CD4-positive, alpha-beta T cell treated with Interleukin-21 for 1 hour (primary cell): ENCODE results near the gene UPK2.

Experiments used
- DNase-seq: peaks from one replicate; pipeline ENCODE4 v3.0.0-alpha.2; 2020

Gene UPK2

GRCh38 chr11:118918128-118918685, 37.9 kb upstream of the UPK2 start:
- peak; percentile 74 for DNase-seq

- no peak for DNase-seq
These were observed 37.3 kb upstream of the UPK2 start for GRCh38 chr11:118918686-118919280.

DNA sequence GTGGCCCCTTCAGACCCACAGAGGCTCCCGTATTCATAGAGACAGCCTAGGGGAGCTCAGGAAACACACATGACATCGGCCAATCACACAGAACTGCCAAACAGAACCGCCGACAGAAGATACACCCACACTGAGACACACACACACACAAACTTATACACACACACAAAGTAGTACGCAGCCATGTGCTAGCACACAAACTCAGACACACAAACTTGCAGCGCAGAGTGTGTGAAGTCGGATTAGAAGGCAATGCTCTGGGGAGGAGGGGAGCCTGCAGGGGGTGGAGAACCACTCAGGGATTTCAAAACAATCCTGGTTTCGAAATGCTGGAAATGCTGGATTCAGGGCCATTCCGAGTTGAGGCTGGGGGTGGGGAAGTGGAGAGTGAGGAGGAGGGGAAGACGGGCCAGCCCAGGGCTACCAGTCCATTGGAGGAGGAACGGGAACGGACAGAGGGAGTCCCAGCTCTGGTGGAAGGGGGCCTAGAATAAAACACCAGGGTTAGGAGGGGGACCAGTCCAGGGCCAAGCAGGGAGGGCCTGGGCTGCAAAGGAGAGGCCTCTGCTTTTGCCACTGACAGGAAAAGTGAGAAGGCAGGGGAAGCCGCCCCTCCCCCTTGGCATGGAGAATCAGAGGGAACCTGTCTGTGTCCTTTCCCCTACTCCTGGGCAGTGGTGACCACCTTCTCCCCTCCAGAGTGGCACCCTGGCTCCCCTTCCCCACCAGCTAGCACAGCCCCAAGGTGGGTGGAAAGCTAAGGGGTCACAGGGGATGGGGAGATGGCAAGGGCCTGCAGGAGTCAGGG, 34.8 kb upstream of the UPK2 start:
- no peak for DNase-seq

DNA sequence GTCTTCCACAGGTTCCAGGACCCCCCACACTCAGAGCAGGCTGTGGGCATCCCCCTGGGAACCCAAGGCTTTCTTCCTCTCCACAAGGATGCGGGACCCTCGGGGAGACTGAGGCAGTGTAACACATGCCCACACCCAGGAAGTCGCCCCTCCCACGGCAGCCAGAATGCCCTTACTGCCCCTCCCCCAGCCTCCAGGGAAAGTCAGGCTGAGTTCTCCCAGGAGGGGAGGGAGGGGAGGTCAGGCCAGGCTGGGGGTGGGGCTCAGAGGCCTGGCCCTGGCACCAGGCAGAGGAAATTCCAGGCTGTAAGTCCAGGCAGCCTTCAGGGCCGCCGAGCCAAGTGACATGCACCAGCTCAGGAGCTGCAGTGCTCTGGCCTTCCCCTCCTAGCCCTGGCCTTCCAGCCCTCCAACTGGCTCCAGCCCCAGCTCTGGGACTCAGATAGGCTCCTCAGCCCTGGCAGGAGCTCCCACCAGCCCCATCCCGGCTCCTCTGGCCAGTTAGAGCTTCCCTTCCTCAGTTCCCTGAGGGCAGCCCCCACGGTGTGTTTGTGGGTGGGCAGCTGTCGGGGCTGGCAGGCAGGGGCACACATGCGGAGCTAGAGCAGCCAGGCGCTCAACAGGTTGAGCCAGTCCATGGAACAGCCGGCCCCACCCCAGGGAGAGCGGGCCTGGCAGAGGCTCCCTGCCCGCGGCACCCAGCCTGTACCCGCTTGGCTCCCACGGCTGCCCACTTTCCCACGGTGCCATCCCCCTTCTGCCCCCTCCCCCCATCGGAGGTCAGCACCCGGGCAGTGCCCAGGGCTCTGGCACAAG, 34.0 kb upstream of the UPK2 start:
- DNase-seq = no peak

DNA sequence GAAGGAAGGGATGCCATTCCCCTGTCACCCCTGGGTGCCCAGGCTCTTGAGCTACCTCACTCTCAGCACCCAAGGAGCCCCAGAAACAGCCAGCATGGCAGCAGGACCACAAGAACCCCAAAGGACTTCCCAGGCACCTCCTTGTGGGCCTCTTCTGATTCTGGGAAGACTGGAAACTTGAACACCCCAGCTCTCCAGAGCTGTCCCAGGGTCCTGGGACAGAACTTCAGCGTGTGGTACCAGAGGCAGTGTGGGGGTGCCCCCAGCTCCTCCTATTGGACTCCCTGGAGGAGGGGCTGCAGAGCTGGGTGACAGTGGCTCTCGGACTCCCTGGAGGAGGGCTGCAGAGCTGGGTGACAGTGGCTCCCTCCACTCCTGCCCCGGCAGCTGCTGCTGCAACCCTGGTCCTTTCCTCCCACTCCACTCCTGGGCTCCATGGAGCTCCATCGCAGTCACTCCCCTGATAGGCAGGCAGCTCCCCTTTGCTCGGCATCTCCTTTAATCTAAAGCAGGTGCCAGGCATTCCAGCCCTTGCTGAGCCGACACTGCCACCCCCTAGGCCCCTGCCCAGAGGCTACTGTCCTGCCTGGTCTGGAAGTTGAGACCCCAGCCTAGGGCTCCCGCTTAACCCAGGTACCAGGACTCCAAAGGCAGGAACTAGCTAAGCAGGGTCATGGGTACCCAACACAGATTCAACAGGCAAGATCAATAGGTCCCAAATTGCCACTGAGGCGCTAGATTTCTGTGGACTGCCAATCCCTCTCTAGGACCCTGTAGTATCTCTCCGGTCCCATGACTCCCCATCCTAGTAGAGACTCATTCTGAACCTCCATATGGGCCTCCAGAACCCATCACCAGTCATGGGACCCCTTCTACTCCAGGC, 33.1 kb upstream of the UPK2 start:
- no peak for DNase-seq

DNA sequence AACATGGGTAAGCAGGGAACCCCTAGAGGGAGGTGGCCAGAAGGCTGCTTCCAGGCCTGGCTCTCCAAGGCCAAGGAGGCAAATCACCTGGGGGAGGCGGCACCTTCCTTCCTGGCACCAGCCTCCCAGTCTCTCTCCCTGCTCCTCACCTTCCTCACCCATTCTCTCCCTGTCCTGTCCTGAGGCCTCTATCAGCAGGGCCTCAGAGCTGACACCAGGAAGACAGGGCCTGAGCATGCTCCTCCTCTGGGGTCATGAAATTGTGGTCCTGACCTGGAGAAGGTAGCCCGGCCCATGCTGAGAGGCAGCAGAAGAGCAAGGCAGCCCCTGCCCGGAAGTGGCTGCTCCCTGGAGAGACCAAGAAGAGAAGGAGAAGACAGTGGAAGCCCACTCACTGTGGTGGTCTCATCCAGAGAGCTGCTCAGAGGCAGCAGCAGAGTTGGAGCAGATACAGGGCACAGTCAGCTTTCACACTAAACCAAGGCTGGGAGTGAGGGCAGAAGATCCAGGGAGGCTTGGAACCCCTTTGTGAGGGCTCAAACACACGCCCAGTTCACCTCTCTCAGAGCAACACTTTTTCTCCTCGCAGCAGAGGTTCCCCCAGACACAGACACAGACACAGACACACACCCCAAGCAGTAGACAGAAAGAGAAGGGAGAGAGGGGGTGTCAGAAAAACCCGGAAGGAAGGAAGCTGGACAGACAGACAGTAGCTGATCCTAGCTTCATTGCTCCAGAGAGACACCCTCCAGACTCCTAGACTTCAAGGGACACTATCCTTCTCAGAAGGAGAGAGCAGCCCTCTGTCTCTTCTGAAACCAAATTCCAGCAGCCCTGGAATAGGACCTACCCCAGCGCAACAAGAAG, 32.1 kb upstream of the UPK2 start:
- DNase-seq = peak; percentile 63

DNA sequence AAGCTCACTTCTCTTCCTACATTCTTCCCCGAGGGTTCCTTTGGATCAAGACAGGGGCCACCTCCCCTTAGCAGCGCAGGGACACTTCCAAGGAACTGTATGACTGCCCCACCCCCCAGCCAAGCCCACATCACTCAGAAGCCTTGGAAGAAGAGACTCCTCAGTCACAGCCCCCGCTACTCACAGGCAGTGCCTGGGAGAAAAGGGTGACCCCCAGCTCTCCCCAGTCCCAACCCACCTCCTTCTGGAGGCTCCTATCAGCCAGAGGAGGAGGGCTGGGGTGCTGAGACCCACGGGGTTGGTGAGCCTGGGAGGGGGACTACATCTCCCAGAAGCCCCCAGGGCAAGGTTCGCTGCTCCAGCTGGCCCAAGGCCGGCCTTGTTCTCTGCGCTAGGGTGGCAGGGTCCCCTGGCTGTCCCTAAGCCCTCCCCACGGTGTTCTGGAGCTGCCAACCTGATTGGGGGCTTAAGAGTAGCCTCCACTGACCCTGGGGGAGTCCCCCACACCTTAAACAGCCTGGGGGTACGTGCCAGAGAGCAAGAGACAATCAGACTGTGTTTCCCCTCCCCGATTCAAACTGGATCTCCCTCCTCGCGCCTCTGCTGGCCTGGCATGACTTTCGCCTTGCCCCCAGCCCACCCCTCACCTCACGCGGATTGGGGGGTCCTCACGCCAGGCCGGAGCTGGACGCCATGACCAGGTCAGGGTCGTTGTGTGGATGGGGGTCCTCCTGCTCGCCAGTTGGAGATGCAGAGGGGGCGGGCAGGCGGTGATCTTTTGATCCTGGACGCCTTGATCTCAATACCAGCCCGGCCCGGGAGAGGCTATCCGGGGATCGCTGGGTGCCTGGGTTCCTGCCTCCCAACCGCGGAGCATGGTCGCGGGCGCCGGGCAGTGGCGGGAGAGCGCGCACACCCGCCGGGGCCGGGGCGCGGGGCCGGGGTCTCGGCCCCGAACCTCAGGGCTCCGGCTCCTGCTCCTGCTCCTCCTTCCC, 31.2 kb upstream of the UPK2 start:
- DNase-seq = no peak

GRCh38 chr11:118927554-118928100, 28.5 kb upstream of the UPK2 start:
- no peak for DNase-seq

DNA sequence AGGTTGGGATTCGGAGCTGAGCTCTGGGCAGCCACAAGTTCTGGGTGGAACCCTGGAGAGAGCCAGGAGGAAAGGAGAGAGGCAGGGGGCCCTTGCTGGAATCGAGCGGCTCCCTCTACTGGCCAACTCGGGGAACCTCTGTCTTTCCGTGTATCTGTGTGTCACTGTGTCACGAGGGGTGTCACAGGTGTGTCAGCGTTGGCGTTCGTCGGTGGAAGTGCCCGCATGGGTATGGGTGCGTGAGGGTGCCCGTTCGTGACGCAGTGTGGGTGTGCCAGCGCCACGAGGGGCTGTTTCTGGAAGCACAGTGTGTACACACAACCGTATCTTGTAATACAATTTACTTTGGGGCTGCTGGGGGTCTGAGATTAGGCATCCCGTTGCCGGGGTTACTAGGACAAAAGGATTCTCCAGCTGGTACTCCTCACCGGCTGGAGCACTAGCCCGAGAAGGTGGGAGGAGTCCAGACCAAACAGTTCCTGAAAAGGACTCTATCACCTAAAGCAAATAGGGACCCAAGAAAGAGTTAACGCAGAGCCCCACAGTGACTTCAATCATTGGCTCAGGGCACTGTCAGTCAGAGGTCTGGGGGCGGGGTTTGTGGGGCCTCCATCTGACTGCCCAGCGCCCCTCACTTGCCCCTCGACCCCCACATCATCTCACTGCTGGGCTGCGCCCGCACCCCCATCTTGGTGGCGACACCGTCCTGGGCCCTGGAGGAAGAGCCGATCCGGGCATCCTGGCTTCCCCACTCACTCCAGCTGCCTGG, 27.8 kb upstream of the UPK2 start:
- peak; percentile 96 for DNase-seq

GRCh38 chr11:118928870-118929500, 27.1 kb upstream of the UPK2 start:
- no peak for DNase-seq

- peak; percentile 88 for DNase-seq
These were observed 26.5 kb upstream of the UPK2 start for GRCh38 chr11:118929501-118930093.

- DNase-seq = peak; percentile 90
These were observed 25.9 kb upstream of the UPK2 start for GRCh38 chr11:118930094-118930712.

GRCh38 chr11:118931571-118931970, 24.5 kb upstream of the UPK2 start:
- no peak for DNase-seq

GRCh38 chr11:118933486-118933885, 22.6 kb upstream of the UPK2 start:
- DNase-seq = no peak

DNA sequence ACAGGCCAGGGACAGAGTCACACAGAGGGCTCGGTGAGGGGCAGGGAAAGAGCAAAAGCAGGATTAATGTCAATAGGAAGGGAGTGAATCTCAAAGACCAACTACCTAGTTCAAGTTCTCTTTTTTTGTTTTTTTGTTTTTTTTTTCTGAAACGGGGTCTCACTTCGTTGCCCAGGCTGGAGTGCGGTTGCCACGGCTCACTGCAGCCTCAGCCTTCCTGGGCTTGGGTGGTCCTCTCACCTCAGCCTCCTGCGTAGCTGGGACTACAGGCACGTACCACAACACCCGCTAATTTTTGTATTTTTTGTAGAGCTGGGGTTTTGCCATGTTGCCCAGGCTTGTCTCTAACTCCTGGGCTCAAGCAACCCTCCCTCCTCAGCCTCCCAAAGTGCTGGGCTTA, 20.7 kb upstream of the UPK2 start:
- no peak for DNase-seq

- no peak for DNase-seq
These were observed 17.4 kb upstream of the UPK2 start for GRCh38 chr11:118938491-118939403.
